Measurements from ENCODE around the gene MFAP1. TPM values are rescaled to one million over a fixed set of nuclear protein-coding genes. Genes with fewer than 3 reads are reported as not detected.

Gene MFAP1
- total RNA-seq, 1 donor from 2014 or later: 29.2 TPM

DNA sequence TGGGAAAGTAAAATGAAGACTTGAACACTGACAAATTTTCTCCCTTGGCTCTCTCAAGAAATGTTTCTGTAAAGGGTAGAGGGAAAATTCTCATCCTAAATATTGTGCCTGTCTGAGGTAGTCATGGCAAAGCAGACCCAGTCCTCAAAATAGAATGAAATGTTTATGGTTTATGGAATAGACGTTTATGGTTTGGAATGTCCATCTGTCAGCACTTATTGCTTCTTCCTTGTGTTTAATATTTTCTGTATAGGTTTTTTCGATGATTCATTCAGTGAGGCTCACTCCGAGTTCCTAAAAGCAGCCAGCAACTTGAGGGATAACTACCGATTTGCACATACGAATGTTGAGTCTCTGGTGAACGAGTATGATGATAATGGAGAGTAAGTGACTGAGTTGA lies 61.7 kb downstream of the MFAP1 start:
- no peak for DNase-seq
- Mint-ChIP-seq H3K27ac (ENCODE audit: unreplicated experiment) (no peak overlapping the region), H3K4me3 (ENCODE audit: unreplicated experiment) (no peak overlapping the region), H3K9me3 (ENCODE audit: unreplicated experiment) (no peaks in the 10 kb centered on the region), H3K27me3 (ENCODE audit: unreplicated experiment) (peaks cover 2% of the 10 kb centered on the region), H3K4me1 (ENCODE audit: low read depth, unreplicated experiment) (no peaks in the 10 kb centered on the region), H3K36me3 (ENCODE audit: unreplicated experiment) (no peaks in the 10 kb centered on the region)
- TF ChIP-seq, protein P1, sequence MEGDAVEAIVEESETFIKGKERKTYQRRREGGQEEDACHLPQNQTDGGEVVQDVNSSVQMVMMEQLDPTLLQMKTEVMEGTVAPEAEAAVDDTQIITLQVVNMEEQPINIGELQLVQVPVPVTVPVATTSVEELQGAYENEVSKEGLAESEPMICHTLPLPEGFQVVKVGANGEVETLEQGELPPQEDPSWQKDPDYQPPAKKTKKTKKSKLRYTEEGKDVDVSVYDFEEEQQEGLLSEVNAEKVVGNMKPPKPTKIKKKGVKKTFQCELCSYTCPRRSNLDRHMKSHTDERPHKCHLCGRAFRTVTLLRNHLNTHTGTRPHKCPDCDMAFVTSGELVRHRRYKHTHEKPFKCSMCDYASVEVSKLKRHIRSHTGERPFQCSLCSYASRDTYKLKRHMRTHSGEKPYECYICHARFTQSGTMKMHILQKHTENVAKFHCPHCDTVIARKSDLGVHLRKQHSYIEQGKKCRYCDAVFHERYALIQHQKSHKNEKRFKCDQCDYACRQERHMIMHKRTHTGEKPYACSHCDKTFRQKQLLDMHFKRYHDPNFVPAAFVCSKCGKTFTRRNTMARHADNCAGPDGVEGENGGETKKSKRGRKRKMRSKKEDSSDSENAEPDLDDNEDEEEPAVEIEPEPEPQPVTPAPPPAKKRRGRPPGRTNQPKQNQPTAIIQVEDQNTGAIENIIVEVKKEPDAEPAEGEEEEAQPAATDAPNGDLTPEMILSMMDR (IDR thresholded peaks at IDR 0.05; ENCODE audit: partially characterized antibody, unreplicated experiment): no peak

Small RNA genes within 50 kb of the gene (microRNA-seq; reads per million reads assigned to microRNA genes)
- gene MIR1282 (ENCODE audit: unreplicated experiment): not detected

Other genes starting within 250 kb of the MFAP1 start
- gene PPIP5K1, start 234.5 kb downstream of the MFAP1 start, total RNA-seq (ENCODE audit: unreplicated experiment): 66.4 TPM
- gene CKMT1B, start 230.7 kb downstream of the MFAP1 start, total RNA-seq (ENCODE audit: unreplicated experiment): 18.8 TPM
- gene STRC, start 205.9 kb downstream of the MFAP1 start, total RNA-seq (ENCODE audit: unreplicated experiment): 1.4 TPM
- 6.9 TPM for gene CATSPER2, start 175.8 kb downstream of the MFAP1 start, total RNA-seq (ENCODE audit: unreplicated experiment)
- 15.7 TPM for gene CKMT1A, start 130.8 kb downstream of the MFAP1 start, total RNA-seq (ENCODE audit: unreplicated experiment)
- 222 TPM for gene PDIA3, start 78.3 kb downstream of the MFAP1 start, total RNA-seq (ENCODE audit: unreplicated experiment)
- gene ELL3, start 47.7 kb downstream of the MFAP1 start, total RNA-seq (ENCODE audit: unreplicated experiment): 0.51 TPM
- 650 TPM for gene SERF2, start 32.4 kb downstream of the MFAP1 start, total RNA-seq (ENCODE audit: unreplicated experiment)
- gene SERINC4, start 24.5 kb downstream of the MFAP1 start, total RNA-seq (ENCODE audit: unreplicated experiment): not detected
- 26.5 TPM for gene HYPK, start 24.1 kb downstream of the MFAP1 start, total RNA-seq (ENCODE audit: unreplicated experiment)
- 4.7 TPM for gene WDR76, start 2.3 kb upstream of the MFAP1 start, total RNA-seq (ENCODE audit: unreplicated experiment)

All from glutamatergic neuron (in vitro differentiated cells).